ENCODE results near the gene P2RX7.

GRCh38 chr12:121217063-121217462, 84.4 kb downstream of the P2RX7 start:
- no peak for TF ChIP-seq CTCF (IDR thresholded peaks at IDR 0.05)
- TF ChIP-seq POLR2A (IDR thresholded peaks at IDR 0.05), result no peak
